ENCODE data around the gene PLXNA1.

Gene PLXNA1

GRCh38 chr3:127012091-127012490, 29.2 kb downstream of the PLXNA1 start:
- TF ChIP-seq CTCF (conservative IDR thresholded peaks at IDR 0.05; ENCODE audit: low read depth), result no peak
- ChIA-PET POLR2A (ENCODE audit: low non-redundant PET) (no interaction called here), CTCF (interaction anchor here (2.0 kb wide), 1 partner anchor 10 kb away, joined by 5 read pairs; no protein-coding TSS in a partner anchor)
- H3K27ac ChIP-seq, result no peak overlapping the region
- peak; percentile 81 for DNase-seq (ENCODE audit: low spot score)

- no peak for DNase-seq (ENCODE audit: low spot score)
- ChIA-PET CTCF (interaction anchor here (0.5 kb wide), 1 partner anchor 164 kb away, joined by 4 read pairs; no protein-coding TSS in a partner anchor), POLR2A (ENCODE audit: low non-redundant PET) (no interaction called here)
- TF ChIP-seq CTCF (conservative IDR thresholded peaks at IDR 0.05; ENCODE audit: low read depth), result no peak
- no peak overlapping the region for H3K27ac ChIP-seq
Observed at GRCh38 chr3:127013181-127013580, 30.3 kb downstream of the PLXNA1 start.

GRCh38 chr3:127013758-127014535, 31.0 kb downstream of the PLXNA1 start:
- no peak overlapping the region for H3K27ac ChIP-seq
- DNase-seq (ENCODE audit: low spot score), result no peak
- ChIA-PET CTCF (interaction anchor here (0.5 kb wide), 1 partner anchor 164 kb away, joined by 4 read pairs; no protein-coding TSS in a partner anchor), POLR2A (ENCODE audit: low non-redundant PET) (no interaction called here)
- no peak for TF ChIP-seq CTCF (conservative IDR thresholded peaks at IDR 0.05; ENCODE audit: low read depth)

- TF ChIP-seq CTCF (conservative IDR thresholded peaks at IDR 0.05; ENCODE audit: low read depth), result no peak
- DNase-seq (ENCODE audit: low spot score), result no peak
- no peak overlapping the region for H3K27ac ChIP-seq
- ChIA-PET POLR2A (ENCODE audit: low non-redundant PET) (no interaction called here), CTCF (no interaction called here)
Observed at GRCh38 chr3:127014536-127015281, 31.8 kb downstream of the PLXNA1 start.

- no peak for DNase-seq (ENCODE audit: low spot score)
- POLR2A ChIA-PET (ENCODE audit: low non-redundant PET), result no interaction called here
- CTCF ChIA-PET, result no interaction called here
- H3K27ac ChIP-seq, result no peak overlapping the region
- no peak for TF ChIP-seq CTCF (conservative IDR thresholded peaks at IDR 0.05; ENCODE audit: low read depth)
Observed at GRCh38 chr3:127015282-127016042, 32.5 kb downstream of the PLXNA1 start.

GRCh38 chr3:127016043-127016343, 33.1 kb downstream of the PLXNA1 start:
- POLR2A ChIA-PET (ENCODE audit: low non-redundant PET), result interaction anchor here (0.7 kb wide), 1 partner anchor 59 kb away, joined by 3 read pairs; no protein-coding TSS in a partner anchor
- DNase-seq (ENCODE audit: low spot score), result no peak
- H3K27ac ChIP-seq, result no peak overlapping the region
- TF ChIP-seq CTCF (conservative IDR thresholded peaks at IDR 0.05; ENCODE audit: low read depth), result no peak
- CTCF ChIA-PET, result no interaction called here

Data from RWPE1 (cell line).